K562 (cell line): ENCODE results near the gene CABLES1. TPM values are rescaled to one million over a fixed set of nuclear protein-coding genes. Genes with fewer than 3 reads are reported as not detected.
"Not testable (repeated sequence)": the region's sequence is repeated elsewhere in the genome, so short reads cannot be mapped to it uniquely, and the experiment has no call there.

ENCODE experiments used
- ATAC-seq: fragments of 200-7000 bp; cut with Tn5 transposase; 3 replicates; pipeline ENCODE4 v1.9.1; 2020; ENCODE audit warnings: moderate library complexity
- BruUV-seq: library from RNA; stranded (reverse); fragments of 400-500 nt; replicated peaks from 2 replicates; lab custom pipeline; 2021; lab: Mats Ljungman, UMichigan
- CTCF ChIA-PET: fragments of 300-600 bp; formaldehyde crosslinking; extraction: SDS; loops from one replicate; lab custom pipeline; 2021; ENCODE audit warnings: low intra/inter-chr PET ratio; lab: Yijun Ruan, JAX
- POLR2A ChIA-PET: fragments of 300-600, 350-650 bp; sonication (Branson Sonifier 250); formaldehyde crosslinking; extraction: SDS; loops from one replicate; lab custom pipeline; 2021; ENCODE audit warnings: antibody characterized with exemption, inconsistent platforms; lab: Yijun Ruan, JAX
- DNase-seq, 4 experiments: peaks; one replicate each; pipeline versions ENCODE4 v3.0.0 to v3.0.0-alpha.2; 2011 to 2018; ENCODE audit warnings: low spot score in 3 of 4, mixed read lengths in 3 of 4; ENCODE audit errors: extremely low read depth in 1 of 4
- FAIRE-seq: peaks from 2 replicates; lab custom pipeline; 2011; peaks lifted over from hg19 to GRCh38; lab: Jason Lieb, UNC
- H2AFZ ChIP-seq: 2 replicates; pipeline ENCODE4 v1.6.0; 2011; ENCODE audit warnings: low read depth, low read length, control low read depth, inconsistent platforms
- H3K27ac ChIP-seq: fragments of 200-600 bp; 3 replicates; pipeline ENCODE4 v1.8.0; 2011; ENCODE audit warnings: low read depth, mild to moderate bottlenecking, control low read depth, inconsistent platforms, low read length, moderate library complexity, mixed read lengths; ENCODE audit errors: extremely low read depth
- H3K27me3 ChIP-seq, 2 experiments: fragments of 300-600 bp in 1 of 2; 2 replicates in 1 of 2; 3 replicates in 1 of 2; pipeline versions ENCODE4 v1.6.0 to v1.8.0; 2011; ENCODE audit warnings: inconsistent platforms in 2 of 2, low read length in 2 of 2, mild to moderate bottlenecking in 1 of 2, mixed read lengths in 1 of 2, moderate library complexity in 1 of 2; ENCODE audit not compliant: control insufficient read depth in 2 of 2, insufficient read depth in 2 of 2
- H3K36me3 ChIP-seq: fragments of 300-600 bp; 3 replicates; pipeline ENCODE4 v1.8.0; 2011; ENCODE audit warnings: mild to moderate bottlenecking, low read length, inconsistent platforms; ENCODE audit not compliant: control insufficient read depth, insufficient read depth
- H3K4me1 ChIP-seq, 2 experiments: fragments of 200-600 bp in 1 of 2; replicated peaks in 1 of 2; 2 replicates in 1 of 2; 3 replicates in 1 of 2; pipeline versions ENCODE4 v1.5.1 to v1.8.0; 2011; ENCODE audit warnings: inconsistent platforms in 2 of 2, low read length in 2 of 2, mild to moderate bottlenecking in 1 of 2, mixed read lengths in 1 of 2, moderate library complexity in 1 of 2; ENCODE audit not compliant: control insufficient read depth in 2 of 2, insufficient read depth in 2 of 2
- H3K4me2 ChIP-seq: 2 replicates; pipeline ENCODE4 v1.6.1; 2011; ENCODE audit warnings: low read length, control low read depth, inconsistent platforms, mixed read lengths; ENCODE audit not compliant: insufficient read depth
- H3K4me3 ChIP-seq: fragments of 200-600 bp; sonication (generic), shearing (Covaris generic); 2 replicates; pipeline ENCODE4 v1.5.1; 2016; ENCODE audit warnings: control low read depth, inconsistent platforms
- H3K79me2 ChIP-seq: fragments of 200-600 bp; 3 replicates; pipeline ENCODE4 v1.8.0; 2011; ENCODE audit warnings: low read length, inconsistent platforms; ENCODE audit not compliant: control insufficient read depth, insufficient read depth
- H3K9ac ChIP-seq, 2 experiments: 2 replicates each; pipeline versions ENCODE4 v1.6.0 to v1.6.1; 2011; ENCODE audit warnings: low read depth in 2 of 2, low read length in 2 of 2, control low read depth in 1 of 2, inconsistent platforms in 1 of 2, mild to moderate bottlenecking in 1 of 2, mixed read lengths in 1 of 2; ENCODE audit not compliant: insufficient read depth in 1 of 2
- H3K9me1 ChIP-seq: one replicate; pipeline ENCODE4 v1.6.0; 2011; ENCODE audit warnings: inconsistent platforms, mild to moderate bottlenecking, low read length, moderate library complexity; ENCODE audit not compliant: control insufficient read depth, insufficient read depth
- H3K9me3 ChIP-seq: replicated peaks from 2 replicates; pipeline ENCODE4 v1.5.1; 2011; ENCODE audit warnings: low read depth, low read length, inconsistent platforms; ENCODE audit not compliant: control insufficient read depth, insufficient read depth
- H4K20me1 ChIP-seq: replicated peaks from 2 replicates; pipeline ENCODE4 v1.6.1; 2011; ENCODE audit warnings: low read length, inconsistent platforms, mixed read lengths; ENCODE audit not compliant: control insufficient read depth, insufficient read depth
- GATA2 ChIP-seq: sonication (generic); formaldehyde crosslinking; IDR thresholded peaks from 2 replicates; pipeline ENCODE4 v1.4.0; 2020; ENCODE audit warnings: mild to moderate bottlenecking, missing genetic modification reagents
- HNRNPK ChIP-seq: fragments of 200-400 bp; formaldehyde crosslinking; IDR thresholded peaks from one replicate; pipeline ENCODE4 v1.6.1; 2018; ENCODE audit warnings: mild to moderate bottlenecking, low read depth, low read length; ENCODE audit not compliant: poor library complexity, severe bottlenecking
- PHF21A ChIP-seq: fragments of 450-650 bp; IDR thresholded peaks from 2 replicates; pipeline ENCODE4 v1.6.1; 2017; ENCODE audit warnings: low read depth, borderline replicate concordance
- SMAD2 ChIP-seq: fragments of 150-350 bp; IDR thresholded peaks from 2 replicates; pipeline ENCODE4 v1.6.1; 2014; ENCODE audit warnings: low read depth, mild to moderate bottlenecking, low read length
- TRIM24 ChIP-seq, 2 experiments: fragments of 450-650 bp; IDR thresholded peaks; 2 replicates each; pipeline ENCODE4 v1.6.1; 2016
- TRIM28 ChIP-seq: fragments of 450-650 bp; IDR thresholded peaks from 2 replicates; pipeline ENCODE4 v1.6.1; 2017
- ZFP36 ChIP-seq: fragments of 150-350 bp; IDR thresholded peaks from 2 replicates; pipeline ENCODE4 v1.6.1; 2018; ENCODE audit warnings: low read length, low read depth; ENCODE audit not compliant: partially characterized antibody
- ZNF217 ChIP-seq: sonication (generic); formaldehyde crosslinking; IDR thresholded peaks from 2 replicates; pipeline ENCODE4 v1.8.0; 2022; ENCODE audit warnings: mild to moderate bottlenecking, missing genetic modification reagents
- WGBS: fragments of 100-300 bp; shearing (Covaris generic); methylation state at CpG from one replicate; pipeline ENCODE4 v1.1.6; 2016; ENCODE audit warnings: low coverage, mixed read lengths; ENCODE audit not compliant: insufficient coverage; ENCODE audit errors: missing lambda C conversion rate; 5-methylcytosine and 5-hydroxymethylcytosine counted together
- in situ Hi-C: fragments of 300-500 bp; cut with MboI; formaldehyde crosslinking; loops from 4 replicates; pipeline ENCODE4 v1.15.0; 2018; ENCODE audit warnings: inconsistent platforms, mixed read lengths
- intact Hi-C: fragments of 100-400 bp; cut with micrococcal nuclease; formaldehyde crosslinking; loops from 2 replicates; pipeline ENCODE4 v1.14.2; 2022
- polyA plus RNA-seq, 8 experiments: library from polyadenylated mRNA; depleted of rRNA in 4 of 8; stranded (reverse) in 5 of 8; unstranded in 3 of 8; fragments of >200 nt; fragmentation: Nextera tagmentation in 2 of 8; fragmentation: Illumina TruSeq in 1 of 8; extraction: Ambion mirVana in 2 of 8; extraction: Trizol in 1 of 8; gene quantifications; 2 replicates each; pipeline versions ENCODE4 v1.2.1 to v1.2.3, GENCODE V29; 2011 to 2014; ENCODE audit warnings: inconsistent platforms in 1 of 8, missing spikeins in 1 of 8
- total RNA-seq, 7 experiments: library from RNA; depleted of rRNA in 6 of 7; stranded (reverse); fragments of >200 nt in 6 of 7; fragmentation: Illumina TruSeq in 2 of 7; extraction: Trizol in 2 of 7; gene quantifications; 2 replicates each; pipeline versions ENCODE4 v1.2.1 to v1.2.3, GENCODE V29; 2011 to 2021; ENCODE audit warnings: low replicate concordance in 1 of 7
- TF ChIP-seq, protein P1 (sequence below): sonication (generic); formaldehyde crosslinking; IDR thresholded peaks from 2 replicates; pipeline ENCODE4 v1.5.0; 2020; ENCODE audit warnings: missing genetic modification reagents
- TF ChIP-seq, protein P2 (sequence below): fragments of 450-650 bp; IDR thresholded peaks from 2 replicates; pipeline ENCODE4 v1.6.1; 2018; ENCODE audit warnings: mild to moderate bottlenecking, low read depth; ENCODE audit not compliant: partially characterized antibody
- TF ChIP-seq, protein P3 (sequence below): fragments of 150-350 bp; IDR thresholded peaks from 2 replicates; pipeline ENCODE4 v1.6.1; 2014; ENCODE audit warnings: low read depth, mild to moderate bottlenecking, low read length, borderline replicate concordance

The CABLES1 gene
- total and polyA plus RNA-seq, 9 of the 15 experiments (the other 6 are each of a cell fraction or from before 2014, with no cell fraction given) = 0.04 to 0.10 (median 0.06) TPM; not detected in 3

DNA sequence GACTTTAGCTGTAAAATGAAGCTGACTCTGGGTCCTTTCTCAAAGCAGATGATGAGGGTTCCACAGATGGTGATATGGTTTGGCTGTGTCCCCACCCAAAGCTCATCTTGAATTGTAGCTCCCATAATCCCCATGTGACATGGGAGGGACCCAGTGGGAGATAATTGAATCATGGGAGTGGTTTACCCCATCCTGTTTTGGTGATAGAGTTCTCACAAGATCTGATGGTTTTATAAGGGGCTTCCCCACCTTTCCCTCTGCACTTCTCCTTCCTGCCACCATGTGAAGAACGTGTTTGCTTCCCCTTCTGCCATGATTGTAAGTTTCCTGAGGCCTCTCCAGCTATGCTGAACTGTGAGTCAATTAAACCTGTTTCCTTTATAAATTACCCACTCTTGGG lies 133.8 kb downstream of the CABLES1 start:
- H3K9me1 ChIP-seq, H2AFZ ChIP-seq, FAIRE-seq, H3K27ac ChIP-seq, H3K9ac ChIP-seq, H3K4me1 ChIP-seq, H3K27me3 ChIP-seq, H3K36me3 ChIP-seq, CTCF ChIA-PET, BruUV-seq, intact Hi-C loops, H3K4me3 ChIP-seq, H3K9me3 ChIP-seq, in situ Hi-C loops, DNase-seq, POLR2A ChIA-PET, ATAC-seq, H3K79me2 ChIP-seq, H4K20me1 ChIP-seq, H3K4me2 ChIP-seq: not testable (repeated sequence)
- 8% methylated on average over 1 of the region's 1 CpG for WGBS

DNA sequence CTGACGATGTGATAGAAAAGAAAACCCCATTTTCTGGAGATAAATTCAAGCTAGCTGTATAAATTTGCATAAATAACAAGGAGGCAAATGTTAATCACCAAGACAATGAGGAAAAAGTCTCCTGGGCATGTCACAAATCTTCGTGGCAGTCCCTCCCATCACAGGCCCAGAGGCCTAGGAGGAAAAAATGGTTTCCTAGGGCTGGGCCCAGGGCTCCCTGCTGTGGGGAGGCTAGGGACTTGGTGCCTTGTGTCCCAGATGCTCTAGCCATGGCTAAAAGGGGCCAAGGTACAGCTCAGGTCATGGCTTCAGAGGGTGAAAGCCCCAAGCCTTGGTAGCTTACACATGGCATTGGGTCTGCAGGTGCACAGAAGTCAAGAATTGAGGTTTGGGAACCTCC lies 134.6 kb downstream of the CABLES1 start:
- Histone ChIP-seq H3K9me1 (no peaks in the 10 kb centered on the region), H3K9ac (no peak overlapping the region), H3K4me1 (peaks cover 3 to 8% of the 10 kb centered on the region in 2 experiments), H4K20me1 (no peaks in the 10 kb centered on the region), H3K27me3 (no peaks in the 10 kb centered on the region; a peak in 1 of 5 replicates), H3K79me2 (no peaks in the 10 kb centered on the region), H3K4me2 (no peak overlapping the region), H3K27ac (no peak overlapping the region), H3K36me3 (no peaks in the 10 kb centered on the region), H2AFZ (no peak overlapping the region), H3K4me3 (no peak overlapping the region), H3K9me3 (peaks cover 6% of the 10 kb centered on the region)
- POLR2A ChIA-PET = no interaction called here
- CTCF ChIA-PET = no interaction called here
- no peak for ATAC-seq
- intact Hi-C loops = no loop called here
- in situ Hi-C loops = no loop called here
- FAIRE-seq = no peak
- BruUV-seq = no TSS peak
- no peak for DNase-seq
- 12% methylated on average over 2 of the region's 2 CpGs for WGBS
- TF ChIP-seq TRIM24 (IDR thresholded peaks at IDR 0.05) = peak in 1 of 2 experiments; percentile 32; a peak in 1 of 4 replicates
- TF ChIP-seq, protein P1, sequence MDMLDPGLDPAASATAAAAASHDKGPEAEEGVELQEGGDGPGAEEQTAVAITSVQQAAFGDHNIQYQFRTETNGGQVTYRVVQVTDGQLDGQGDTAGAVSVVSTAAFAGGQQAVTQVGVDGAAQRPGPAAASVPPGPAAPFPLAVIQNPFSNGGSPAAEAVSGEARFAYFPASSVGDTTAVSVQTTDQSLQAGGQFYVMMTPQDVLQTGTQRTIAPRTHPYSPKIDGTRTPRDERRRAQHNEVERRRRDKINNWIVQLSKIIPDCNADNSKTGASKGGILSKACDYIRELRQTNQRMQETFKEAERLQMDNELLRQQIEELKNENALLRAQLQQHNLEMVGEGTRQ (CRISPR knock-in tag) = no peak
- no peak for TF ChIP-seq ZNF217
- no peak for TF ChIP-seq HNRNPK
- TF ChIP-seq GATA2 (CRISPR knock-in tag) = no peak
- TF ChIP-seq, protein P2, sequence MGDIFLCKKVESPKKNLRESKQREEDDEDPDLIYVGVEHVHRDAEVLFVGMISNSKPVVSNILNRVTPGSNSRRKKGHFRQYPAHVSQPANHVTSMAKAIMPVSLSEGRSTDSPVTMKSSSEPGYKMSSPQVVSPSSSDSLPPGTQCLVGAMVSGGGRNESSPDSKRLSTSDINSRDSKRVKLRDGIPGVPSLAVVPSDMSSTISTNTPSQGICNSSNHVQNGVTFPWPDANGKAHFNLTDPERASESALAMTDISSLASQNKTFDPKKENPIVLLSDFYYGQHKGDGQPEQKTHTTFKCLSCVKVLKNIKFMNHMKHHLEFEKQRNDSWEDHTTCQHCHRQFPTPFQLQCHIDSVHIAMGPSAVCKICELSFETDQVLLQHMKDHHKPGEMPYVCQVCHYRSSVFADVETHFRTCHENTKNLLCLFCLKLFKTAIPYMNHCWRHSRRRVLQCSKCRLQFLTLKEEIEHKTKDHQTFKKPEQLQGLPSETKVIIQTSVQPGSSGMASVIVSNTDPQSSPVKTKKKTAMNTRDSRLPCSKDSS = peak; percentile 55
- TF ChIP-seq TRIM28 = peak; percentile 87
- peak; percentile 94 for TF ChIP-seq ZFP36
- no peak for TF ChIP-seq SMAD2
- no peak for TF ChIP-seq PHF21A
- TF ChIP-seq, protein P3, sequence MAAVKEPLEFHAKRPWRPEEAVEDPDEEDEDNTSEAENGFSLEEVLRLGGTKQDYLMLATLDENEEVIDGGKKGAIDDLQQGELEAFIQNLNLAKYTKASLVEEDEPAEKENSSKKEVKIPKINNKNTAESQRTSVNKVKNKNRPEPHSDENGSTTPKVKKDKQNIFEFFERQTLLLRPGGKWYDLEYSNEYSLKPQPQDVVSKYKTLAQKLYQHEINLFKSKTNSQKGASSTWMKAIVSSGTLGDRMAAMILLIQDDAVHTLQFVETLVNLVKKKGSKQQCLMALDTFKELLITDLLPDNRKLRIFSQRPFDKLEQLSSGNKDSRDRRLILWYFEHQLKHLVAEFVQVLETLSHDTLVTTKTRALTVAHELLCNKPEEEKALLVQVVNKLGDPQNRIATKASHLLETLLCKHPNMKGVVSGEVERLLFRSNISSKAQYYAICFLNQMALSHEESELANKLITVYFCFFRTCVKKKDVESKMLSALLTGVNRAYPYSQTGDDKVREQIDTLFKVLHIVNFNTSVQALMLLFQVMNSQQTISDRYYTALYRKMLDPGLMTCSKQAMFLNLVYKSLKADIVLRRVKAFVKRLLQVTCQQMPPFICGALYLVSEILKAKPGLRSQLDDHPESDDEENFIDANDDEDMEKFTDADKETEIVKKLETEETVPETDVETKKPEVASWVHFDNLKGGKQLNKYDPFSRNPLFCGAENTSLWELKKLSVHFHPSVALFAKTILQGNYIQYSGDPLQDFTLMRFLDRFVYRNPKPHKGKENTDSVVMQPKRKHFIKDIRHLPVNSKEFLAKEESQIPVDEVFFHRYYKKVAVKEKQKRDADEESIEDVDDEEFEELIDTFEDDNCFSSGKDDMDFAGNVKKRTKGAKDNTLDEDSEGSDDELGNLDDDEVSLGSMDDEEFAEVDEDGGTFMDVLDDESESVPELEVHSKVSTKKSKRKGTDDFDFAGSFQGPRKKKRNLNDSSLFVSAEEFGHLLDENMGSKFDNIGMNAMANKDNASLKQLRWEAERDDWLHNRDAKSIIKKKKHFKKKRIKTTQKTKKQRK = peak; percentile 71
